Femur (tissue), 1 donor: ENCODE results near the gene STAMBP.
"Not testable (repeated sequence)": the region's sequence is repeated elsewhere in the genome, so short reads cannot be mapped to it uniquely, and the experiment has no call there.

Experiments
- DNase-seq: peaks from one replicate; pipeline ENCODE4 v3.0.0-alpha.2; 2017

STAMBP gene

GRCh38 chr2:73837847-73838585 is 9.3 kb downstream of the STAMBP start:
- DNase-seq: no peak

GRCh38 chr2:73838889-73839534 is 10.3 kb downstream of the STAMBP start:
- DNase-seq: no peak

GRCh38 chr2:73839653-73840411 is 11.1 kb downstream of the STAMBP start:
- DNase-seq: no peak

- no peak for DNase-seq
Observed at GRCh38 chr2:73841912-73842738, 13.4 kb downstream of the STAMBP start.

- DNase-seq: no peak
Observed at GRCh38 chr2:73842739-73843019, 13.9 kb downstream of the STAMBP start.

- DNase-seq: no peak
Observed at GRCh38 chr2:73844087-73844486, 15.3 kb downstream of the STAMBP start.

GRCh38 chr2:73850009-73850408 is 21.2 kb downstream of the STAMBP start:
- DNase-seq: no peak

- DNase-seq: no peak
Observed at GRCh38 chr2:73851274-73851673, 22.5 kb downstream of the STAMBP start.

GRCh38 chr2:73852020-73852419 is 23.3 kb downstream of the STAMBP start:
- no peak for DNase-seq

- DNase-seq: no peak
Observed at GRCh38 chr2:73855526-73855925, 26.8 kb downstream of the STAMBP start.

- DNase-seq: no peak
Observed at GRCh38 chr2:73856214-73856613, 27.5 kb downstream of the STAMBP start.

- DNase-seq: no peak
Observed at GRCh38 chr2:73859721-73860586, 31.2 kb downstream of the STAMBP start.

GRCh38 chr2:73862987-73863386 is 34.2 kb downstream of the STAMBP start:
- no peak for DNase-seq

GRCh38 chr2:73868204-73868978 is 39.6 kb downstream of the STAMBP start:
- no peak for DNase-seq

GRCh38 chr2:73870084-73870483 is 41.3 kb downstream of the STAMBP start:
- peak; percentile 91 for DNase-seq

GRCh38 chr2:73877071-73877802 is 48.5 kb downstream of the STAMBP start:
- DNase-seq: no peak

GRCh38 chr2:73877984-73878383 is 49.2 kb downstream of the STAMBP start:
- not testable (repeated sequence) for DNase-seq

- no peak for DNase-seq
Observed at GRCh38 chr2:73885406-73885805, 56.6 kb downstream of the STAMBP start.

GRCh38 chr2:73886357-73886756 is 57.6 kb downstream of the STAMBP start:
- no peak for DNase-seq

GRCh38 chr2:73887596-73888353 is 59.0 kb downstream of the STAMBP start:
- DNase-seq: not testable (repeated sequence)
